Ishikawa (cell line): ENCODE data around the gene HOXA4.

Source experiments
- CREB1 ChIP-seq: IDR thresholded peaks from 2 replicates; pipeline ENCODE4 v1.6.1; 2012; ENCODE audit warnings: low read depth
- EP300 ChIP-seq: IDR thresholded peaks from 2 replicates; pipeline ENCODE4 v1.6.1; 2012; ENCODE audit warnings: borderline replicate concordance
- FOXM1 ChIP-seq: IDR thresholded peaks from 2 replicates; pipeline ENCODE4 v1.6.1; 2012; ENCODE audit warnings: low read depth, borderline replicate concordance
- MAX ChIP-seq: IDR thresholded peaks from 2 replicates; pipeline ENCODE4 v1.6.1; 2012
- NFIC ChIP-seq: IDR thresholded peaks from 2 replicates; pipeline ENCODE4 v1.6.1; 2012
- REST ChIP-seq: IDR thresholded peaks from 2 replicates; pipeline ENCODE4 v1.6.1; 2012; ENCODE audit warnings: low read depth, mild to moderate bottlenecking
- YY1 ChIP-seq: IDR thresholded peaks from 2 replicates; pipeline ENCODE4 v1.6.1; 2012; ENCODE audit warnings: low read depth
- TF ChIP-seq, protein P1 (sequence below): IDR thresholded peaks from 2 replicates; pipeline ENCODE4 v1.6.1; 2012

DNA sequence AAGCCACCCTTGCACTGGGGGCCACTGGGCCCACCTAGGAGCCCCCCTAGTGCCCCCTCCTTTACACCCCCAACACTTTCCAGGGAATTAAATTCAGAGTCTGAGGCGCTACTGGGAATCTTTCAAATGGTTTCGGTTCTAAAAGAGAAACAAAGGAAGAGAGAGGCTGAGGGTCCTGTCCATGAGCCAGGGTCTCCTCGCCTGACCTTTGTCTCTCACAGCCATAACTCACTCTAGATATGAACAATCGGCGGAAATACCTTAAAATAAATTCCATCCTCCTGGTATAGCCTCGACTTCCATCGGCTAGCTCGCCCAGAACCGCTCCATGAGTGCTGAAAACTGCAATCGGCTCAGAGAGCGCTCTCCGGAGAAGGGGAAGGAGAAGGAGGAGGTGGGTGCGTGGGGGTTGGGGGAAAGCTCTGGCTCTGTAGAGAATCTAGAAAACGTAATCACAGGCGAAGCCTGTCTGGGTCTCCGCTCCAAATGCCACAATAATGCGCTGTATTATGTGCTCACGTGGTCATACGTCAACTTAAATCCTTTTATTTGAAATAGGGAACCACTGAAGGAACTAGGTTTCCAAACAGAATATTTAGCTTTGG lies 12.6 kb downstream of the HOXA4 start:
- TF ChIP-seq YY1 (no peak), CREB1 (no peak), EP300 (no peak), REST (no peak), FOXM1 (no peak), NFIC (no peak), MAX (no peak)
- TF ChIP-seq, protein P1, sequence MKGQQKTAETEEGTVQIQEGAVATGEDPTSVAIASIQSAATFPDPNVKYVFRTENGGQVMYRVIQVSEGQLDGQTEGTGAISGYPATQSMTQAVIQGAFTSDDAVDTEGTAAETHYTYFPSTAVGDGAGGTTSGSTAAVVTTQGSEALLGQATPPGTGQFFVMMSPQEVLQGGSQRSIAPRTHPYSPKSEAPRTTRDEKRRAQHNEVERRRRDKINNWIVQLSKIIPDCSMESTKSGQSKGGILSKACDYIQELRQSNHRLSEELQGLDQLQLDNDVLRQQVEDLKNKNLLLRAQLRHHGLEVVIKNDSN = no peak
